ENCODE measurements around the gene LIMCH1.

Gene LIMCH1

DNA sequence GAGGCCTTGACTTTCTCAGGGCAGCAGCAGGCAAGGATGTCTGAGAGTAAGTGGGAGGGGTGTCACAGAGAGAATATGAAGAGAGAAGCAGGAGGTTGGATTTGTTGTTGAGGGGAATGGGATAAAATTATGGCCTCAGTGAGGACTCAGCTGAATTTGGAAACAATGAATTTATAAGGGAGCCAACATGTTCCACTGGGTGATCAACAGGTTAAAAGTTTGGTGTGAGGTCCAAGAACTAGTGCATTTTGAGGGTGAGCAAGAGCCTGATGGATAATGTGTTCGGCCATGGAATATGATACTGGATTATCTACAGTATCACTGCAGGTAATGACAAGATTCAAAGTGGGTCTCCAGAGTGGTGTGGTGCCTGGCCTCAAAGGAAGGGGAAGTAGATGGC, 33.5 kb downstream of the LIMCH1 start:
- DNase-seq (ENCODE audit: low spot score), result no peak

DNA sequence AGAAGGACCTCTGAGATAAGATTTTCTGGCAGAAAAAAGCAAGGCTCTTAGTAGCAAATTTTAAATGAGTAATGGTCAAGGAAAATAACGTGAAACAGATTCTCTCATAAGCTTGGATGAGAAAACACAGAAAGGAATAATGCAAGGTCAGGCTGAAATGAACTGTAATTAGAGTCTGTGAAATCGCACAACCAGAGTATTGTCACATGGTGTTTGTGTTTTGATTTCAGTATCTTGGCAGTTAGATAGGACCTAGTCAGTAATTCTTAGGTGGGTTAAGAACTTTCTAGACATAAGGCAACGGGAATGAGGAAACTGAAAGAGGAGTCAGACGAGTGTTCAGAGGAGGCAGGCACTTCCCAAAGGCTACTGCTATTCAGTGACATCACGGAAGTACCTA, 34.6 kb downstream of the LIMCH1 start:
- no peak for DNase-seq (ENCODE audit: low spot score)

DNA sequence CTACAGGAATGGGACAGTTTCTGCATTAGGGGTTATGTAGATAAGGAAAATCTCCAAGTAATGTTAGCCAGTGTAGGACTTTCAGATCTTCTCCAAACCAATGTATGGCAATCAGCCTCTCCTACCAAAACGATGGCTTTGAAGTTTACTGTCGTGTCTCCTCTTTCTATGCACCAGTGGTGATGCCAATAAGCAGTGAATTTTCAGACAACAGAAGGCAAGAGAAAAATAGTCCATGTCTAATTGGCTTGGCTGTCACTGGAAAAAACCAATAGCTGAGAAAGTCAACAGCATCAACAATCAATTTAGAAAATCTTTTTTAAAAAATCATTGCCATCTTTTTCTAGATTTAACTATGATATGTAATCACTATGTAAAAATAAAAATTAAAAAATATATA, 35.0 kb downstream of the LIMCH1 start:
- no peak for DNase-seq (ENCODE audit: low spot score)

DNA sequence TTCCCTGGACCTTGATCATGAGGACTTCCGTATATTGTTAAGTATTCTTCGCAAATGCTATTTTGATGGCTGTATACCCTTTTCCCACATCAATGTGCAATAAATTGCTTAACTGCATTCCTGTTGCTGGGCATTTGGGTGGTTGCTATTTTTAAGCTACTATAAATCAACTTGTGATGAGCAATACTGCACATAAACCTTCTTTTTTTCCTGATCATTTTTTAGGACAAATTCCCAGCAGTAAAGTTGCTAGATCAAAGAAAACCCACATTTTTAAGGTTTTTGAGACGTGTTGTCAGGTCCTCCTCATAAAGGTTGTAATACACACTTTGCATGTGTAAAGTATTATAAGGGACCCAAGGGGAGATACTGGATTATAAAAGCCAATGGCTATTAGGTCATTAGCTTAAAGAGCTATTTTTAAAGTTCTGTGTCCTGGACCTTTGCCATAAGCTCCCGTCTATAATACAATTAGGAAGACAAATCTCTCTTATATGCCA, 35.6 kb downstream of the LIMCH1 start:
- DNase-seq (ENCODE audit: low spot score), result peak; percentile 28

DNA sequence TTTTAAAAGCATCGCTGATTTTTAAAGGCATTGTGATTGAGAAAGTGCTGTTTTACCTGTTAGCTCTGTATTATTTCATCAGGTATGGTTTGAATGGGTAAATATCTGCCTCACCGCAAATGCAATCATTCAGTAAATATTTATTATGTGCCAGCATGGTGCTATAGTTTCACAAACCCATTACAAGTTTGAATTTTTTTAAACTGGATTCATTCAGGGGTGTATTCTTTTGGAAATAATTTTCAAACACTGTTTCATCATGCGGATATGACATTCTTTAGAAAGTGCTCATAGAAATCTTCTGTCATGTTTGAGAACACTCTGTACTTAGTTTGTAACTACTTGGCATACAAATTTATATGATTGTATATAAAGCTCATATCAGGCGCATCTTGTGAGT, 37.2 kb downstream of the LIMCH1 start:
- DNase-seq (ENCODE audit: low spot score), result no peak

DNA sequence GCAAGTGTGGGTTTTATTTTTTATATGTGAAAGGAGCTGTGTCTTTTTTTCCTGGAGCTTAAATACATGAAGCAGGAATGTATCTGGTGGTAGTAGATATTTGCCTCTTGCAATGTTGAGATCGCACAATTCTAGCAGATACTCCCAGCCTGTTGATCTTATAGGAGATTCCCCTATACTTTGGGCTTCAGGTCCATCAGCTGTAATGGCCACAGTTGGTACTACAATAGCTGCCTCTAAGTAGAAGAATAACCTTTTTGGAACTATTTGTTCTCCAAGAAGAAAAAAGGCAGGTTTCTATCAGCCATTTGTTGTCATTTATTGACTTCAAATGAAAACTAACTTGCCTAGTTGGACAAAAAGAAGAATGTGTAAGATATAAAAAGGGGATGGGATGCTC, 37.7 kb downstream of the LIMCH1 start:
- no peak for DNase-seq (ENCODE audit: low spot score)

DNA sequence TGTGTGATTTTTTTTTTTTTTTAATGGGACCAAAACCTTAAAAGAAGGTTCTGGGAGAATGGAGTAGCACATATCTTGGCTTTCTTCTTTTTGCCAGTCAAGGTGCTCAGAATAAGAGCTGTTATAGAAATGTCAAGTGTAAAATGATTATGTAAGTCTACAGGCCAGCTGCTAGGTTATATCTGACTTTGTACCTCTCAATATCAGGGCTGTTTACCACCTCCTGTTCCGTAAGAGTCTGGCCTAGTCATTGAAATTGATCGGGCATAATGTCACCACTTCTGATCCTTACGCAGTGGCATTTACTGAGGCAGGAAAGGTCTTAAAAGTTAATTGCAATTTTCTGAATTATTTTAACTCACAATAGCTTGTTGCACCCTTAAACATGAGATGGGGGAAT, 41.1 kb downstream of the LIMCH1 start:
- DNase-seq (ENCODE audit: low spot score), result no peak

DNA sequence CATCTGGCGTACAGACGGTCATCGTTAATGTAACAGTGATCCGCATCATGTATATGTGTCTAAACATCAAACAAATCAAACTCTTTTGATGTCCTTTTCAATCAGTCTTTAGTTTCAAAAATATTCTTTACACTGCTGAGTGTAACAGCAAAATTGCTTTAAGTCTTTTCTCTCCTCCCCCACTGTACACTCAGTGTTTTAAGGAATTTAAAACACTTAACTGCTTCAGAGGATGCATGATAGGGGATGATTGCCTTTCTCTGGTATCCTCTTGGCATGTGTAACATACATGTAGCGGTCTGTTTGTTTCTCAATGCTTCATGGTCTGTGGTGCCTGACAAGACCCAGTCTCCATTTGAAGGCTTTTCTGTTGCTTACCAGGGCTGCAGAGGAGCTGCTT, 41.6 kb downstream of the LIMCH1 start:
- no peak for DNase-seq (ENCODE audit: low spot score)

DNA sequence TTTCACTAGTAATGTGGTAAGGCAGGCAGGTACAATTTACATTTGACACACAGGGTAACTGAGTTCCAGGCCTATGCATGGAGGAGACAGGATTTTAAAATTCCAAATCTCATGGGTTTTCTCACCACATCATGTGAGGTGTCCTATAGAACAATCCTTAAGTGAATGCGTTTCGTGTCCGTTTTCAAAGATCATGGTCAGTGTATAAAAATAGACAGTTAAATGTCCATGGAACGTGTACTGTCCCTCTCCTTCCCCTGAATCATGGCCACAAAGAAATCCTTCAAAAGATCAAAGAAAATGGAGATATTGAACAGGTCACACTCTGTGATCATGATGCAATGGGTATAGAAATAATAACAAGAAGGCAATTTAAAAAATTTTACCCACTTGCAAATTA, 42.0 kb downstream of the LIMCH1 start:
- no peak for DNase-seq (ENCODE audit: low spot score)

DNA sequence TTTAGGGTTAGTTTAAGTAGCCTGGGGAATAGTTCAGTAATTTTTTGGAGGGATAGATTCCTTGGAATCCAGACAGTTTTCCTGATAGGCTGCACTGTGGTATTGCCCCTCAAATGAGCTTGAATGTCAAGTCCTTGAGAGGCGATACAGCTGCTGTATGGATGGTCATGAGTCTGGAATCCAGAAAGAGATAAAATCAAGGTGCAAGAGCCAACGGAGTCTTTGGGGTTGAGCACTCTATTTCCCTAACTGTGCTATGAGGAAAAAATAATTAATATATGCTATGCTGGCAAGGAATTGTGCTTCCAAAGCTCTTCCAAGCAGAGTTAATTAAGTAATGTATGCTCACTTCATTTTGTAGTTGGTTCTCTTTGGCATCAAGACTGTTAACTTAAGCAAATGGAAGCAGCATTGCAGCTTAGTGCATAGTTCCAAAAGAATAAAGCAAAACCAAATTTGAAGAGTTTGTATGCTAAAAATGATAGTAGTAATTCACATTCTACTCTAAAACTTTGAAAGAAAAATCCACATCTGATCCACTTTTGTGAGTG, 48.8 kb downstream of the LIMCH1 start:
- no peak for DNase-seq (ENCODE audit: low spot score)

DNA sequence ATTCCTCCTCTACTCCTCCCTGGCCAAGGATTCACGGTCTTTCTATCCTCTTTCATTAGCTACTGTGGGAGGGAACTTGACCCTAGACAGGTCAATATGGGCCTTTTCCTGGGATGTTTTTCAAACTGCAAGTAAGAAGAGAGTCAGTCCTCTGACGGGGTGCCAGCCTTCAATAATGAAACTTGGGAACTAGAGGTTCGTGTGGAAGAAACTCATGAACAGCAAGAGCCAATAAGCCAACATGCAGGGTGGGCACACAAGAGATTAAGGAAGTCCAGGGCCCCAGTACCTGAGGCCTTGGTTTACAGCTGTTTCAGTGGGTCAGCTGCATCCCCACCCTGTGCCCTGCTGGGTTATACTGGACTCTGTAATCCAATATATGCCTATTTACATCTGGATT, 49.3 kb downstream of the LIMCH1 start:
- DNase-seq (ENCODE audit: low spot score), result no peak

DNA sequence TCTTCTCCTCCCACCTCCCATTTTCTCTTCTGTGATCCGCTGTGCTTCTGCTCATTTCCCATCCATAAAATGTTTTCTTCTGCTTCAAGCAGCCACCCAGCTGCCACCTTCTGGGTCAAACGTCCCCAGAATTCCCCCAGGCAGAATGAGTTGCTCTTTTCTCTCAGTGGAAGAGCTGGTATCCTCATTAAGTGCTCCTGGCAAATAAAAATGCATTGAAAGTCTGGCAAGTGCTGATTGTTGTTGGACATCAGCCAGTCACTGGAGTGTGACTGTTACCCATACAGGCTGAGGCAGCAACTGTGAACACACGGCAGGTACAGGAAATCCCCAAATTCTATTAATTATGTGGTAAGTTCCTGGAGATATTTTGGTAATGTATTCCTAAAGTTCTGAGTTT, 52.6 kb downstream of the LIMCH1 start:
- DNase-seq (ENCODE audit: low spot score), result no peak

DNA sequence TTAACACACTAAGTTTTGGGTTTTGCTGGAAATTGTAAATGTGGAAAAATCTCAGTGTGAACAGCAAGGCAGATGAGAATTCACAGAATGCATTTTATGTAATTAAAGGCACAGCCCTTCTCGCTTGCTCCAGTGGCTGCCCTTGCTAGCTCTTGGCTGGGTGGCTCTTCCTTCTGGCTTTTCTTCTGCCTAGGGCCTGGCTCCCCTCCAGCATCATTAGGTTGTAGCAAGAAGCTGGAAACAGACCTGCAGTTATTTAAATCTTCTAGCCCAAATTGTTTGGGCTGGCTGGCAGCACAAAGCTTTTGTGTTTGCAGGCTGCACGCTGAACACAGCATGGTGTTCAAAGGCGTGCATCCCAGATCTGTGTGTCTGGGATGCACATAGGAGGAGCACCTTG, 56.5 kb downstream of the LIMCH1 start:
- DNase-seq (ENCODE audit: low spot score), result no peak

DNA sequence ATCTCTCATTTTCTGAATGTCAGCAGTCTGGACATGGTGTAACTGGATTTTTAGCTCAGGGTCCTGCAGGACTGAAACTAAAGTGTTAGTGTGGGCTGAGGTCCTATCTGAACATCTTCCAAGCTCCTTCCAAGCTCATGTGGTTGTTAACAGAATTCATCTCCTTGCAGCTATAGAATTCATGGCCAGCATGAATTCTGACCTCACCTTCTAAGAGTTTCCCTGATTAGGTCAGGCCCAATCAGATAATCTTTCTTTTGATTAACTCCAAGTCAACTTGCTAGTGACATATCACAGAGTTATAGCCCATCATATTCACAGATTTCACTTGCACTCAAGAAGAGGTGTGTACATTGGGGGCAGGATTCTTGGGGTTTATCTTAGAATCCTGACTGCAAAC, 59.5 kb downstream of the LIMCH1 start:
- no peak for DNase-seq (ENCODE audit: low spot score)

DNA sequence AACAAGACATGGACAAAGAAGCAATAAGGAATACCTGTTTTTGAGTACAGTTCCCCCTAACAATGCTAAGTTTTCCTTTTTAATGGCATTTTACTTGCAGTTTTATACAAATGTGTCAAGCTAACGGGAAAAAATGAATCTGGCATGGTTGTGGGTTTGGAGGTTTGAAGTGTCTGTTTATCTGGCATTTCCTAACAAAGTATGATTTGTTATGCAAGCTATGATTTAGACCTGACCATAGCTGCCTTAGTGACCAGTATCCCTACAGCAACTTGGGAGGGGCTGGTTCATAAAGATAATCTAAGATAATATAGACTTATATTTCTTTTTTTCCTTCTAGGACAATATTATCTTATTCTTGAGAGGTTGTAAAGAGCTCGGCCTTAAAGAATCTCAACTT, 60.6 kb downstream of the LIMCH1 start:
- no peak for DNase-seq (ENCODE audit: low spot score)

DNA sequence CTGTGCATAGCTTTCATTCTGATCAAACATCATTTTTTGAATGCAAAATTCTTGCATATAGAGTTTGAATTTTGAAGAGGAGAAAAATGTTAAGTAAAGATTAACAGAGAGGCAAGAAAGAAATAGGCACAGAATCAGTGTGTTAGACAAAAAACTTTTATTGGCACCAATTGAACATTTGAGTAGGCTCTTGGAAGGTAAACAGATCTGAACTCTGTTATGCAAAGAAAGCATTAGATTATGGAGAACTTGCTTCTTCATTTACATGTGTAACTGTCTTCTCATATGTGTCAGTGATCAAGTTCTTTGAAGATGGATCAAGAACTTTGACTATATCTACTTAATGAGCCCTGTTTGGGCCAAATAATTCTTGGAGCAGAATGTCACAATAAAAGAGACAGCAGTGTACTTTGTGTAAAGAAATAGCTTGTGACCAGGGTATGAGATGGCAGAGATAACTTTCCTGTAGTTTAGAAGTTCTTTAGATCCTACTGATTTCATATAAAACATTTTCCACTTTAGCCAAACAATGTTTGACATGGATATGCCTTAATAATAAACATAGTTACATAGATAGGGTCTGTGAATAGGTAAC, 61.3 kb downstream of the LIMCH1 start:
- no peak for DNase-seq (ENCODE audit: low spot score)

DNA sequence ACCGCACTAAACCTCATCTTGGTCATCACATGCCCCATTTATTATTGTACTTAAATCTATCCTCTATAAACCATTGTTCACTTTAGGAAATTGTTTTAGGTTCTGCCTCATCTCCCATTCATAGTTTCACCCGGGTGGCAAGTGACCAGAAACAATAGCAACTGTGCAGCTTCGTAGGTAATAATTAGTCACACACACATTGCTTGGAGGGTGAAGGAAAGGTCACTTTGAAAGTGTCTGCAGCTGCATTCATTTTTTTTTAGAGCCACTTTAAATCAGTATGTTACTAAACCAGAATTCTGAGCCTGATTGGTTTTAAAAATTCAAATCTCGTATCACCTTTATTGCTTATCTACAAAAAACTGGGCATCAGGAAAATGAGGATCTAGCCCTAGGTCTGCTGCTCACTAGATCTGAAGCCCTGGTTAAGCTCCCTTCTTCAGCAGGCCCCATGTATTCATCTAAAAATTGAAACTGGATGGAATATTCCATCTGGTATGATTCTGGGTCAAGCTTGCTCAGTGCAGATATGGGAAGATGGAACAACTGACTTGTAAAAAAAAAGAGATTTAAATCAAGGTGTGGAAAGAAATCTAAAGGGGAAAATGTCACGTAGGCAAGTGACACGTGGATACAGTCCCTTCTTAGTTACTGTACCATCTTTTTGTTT, 62.4 kb downstream of the LIMCH1 start:
- DNase-seq (ENCODE audit: low spot score), result no peak

DNA sequence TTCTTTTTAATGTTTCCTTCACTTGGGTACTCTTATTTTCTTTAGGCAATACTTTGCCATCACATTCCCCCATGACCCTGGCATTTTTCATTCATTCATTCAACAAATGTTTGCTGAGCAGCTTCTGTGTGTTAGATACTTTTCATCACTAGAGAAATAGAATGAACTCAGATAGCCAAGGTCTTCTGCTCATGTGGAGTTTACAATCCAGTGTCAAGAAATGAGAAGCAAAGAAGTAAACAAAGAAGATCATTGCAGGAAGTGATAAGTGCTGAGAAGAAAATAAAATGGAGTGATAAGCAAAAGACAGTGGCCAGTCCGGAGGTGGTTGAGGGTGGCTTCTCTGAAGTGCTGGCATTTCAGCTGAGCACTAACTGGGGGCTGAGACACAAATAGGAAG, 63.1 kb downstream of the LIMCH1 start:
- DNase-seq (ENCODE audit: low spot score), result no peak

DNA sequence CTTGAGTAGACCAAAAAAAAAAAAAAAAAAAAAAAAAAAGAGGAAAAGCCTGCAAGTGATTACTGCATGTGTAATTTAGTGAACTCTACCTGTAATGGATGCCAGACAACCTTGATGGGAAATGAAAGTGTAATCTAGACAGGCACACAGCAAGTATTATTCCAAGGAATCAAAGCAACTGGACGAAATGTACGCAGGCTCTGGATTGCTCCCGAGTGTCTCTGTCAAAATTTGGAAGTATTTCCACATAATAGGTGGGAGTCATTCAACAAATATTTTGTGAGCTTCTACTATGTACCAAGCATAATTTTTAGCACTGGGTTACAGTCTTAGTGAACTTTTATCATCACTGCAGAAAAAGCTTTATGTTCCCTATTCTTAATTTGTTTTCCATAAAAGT, 64.2 kb downstream of the LIMCH1 start:
- no peak for DNase-seq (ENCODE audit: low spot score)

DNA sequence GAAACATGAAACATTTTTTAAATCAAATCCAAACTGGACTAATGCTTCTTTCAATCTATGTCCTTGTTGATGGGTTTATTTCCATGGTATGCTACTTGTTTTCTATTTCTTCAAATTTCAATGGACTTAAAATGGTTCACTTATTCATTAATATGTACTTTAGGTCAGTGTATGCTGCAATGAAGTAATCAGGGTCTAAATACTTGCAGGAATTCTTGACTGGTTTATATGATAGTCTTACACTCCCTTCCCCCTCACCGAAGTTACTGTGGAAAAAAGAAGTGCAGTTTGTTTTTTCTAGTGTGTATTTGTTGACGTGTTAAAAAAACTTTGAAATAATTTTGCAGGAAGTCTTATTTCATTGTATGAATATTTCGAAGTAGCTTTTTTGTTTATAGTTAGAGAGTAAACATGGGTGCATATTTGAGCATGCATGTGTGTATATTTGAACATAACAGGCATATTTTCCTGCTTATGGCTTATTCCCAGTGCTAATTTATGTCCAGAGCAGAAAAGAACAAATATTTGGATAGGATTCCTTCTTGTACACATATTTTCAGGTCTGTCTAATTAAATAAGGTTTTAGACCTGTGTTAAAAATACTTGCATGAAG, 65.0 kb downstream of the LIMCH1 start:
- no peak for DNase-seq (ENCODE audit: low spot score)

DNA sequence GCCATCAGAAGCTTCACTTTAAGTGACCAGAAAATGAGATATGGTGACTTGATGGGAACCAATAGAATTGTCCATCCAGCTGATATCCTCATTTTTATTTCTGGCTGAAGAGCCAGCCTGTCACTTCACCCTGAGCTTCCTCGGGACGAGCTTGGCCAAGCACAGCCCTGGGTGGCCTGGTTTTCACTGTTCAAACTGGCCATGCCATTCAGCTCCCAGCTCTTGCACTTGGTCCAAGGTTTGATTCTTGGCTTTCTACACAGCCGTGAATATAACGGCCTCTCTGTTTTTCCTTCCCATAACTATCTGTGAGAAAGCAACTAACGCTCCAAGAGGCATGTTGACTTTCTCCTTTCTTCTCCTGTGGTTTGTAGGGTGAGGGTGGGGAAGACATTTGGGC, 71.9 kb downstream of the LIMCH1 start:
- no peak for DNase-seq (ENCODE audit: low spot score)

DNA sequence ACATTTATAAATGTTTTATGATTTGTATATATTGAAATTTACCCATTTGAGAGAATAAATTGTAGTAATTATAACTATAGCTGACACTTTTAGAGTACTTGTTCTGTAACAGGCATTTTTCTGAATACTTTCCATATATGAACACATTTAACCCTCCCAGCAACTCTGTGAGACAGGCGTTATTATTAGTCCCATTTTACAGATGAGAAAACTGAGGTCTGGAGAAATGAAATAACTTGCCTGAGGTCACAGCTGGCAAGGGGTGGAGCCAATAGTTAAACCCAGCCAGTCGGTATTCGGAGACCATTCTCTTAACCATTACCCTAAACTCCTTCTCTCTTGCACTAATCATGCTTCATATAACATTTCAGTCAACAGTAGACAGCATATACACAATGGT, 72.5 kb downstream of the LIMCH1 start:
- no peak for DNase-seq (ENCODE audit: low spot score)

DNA sequence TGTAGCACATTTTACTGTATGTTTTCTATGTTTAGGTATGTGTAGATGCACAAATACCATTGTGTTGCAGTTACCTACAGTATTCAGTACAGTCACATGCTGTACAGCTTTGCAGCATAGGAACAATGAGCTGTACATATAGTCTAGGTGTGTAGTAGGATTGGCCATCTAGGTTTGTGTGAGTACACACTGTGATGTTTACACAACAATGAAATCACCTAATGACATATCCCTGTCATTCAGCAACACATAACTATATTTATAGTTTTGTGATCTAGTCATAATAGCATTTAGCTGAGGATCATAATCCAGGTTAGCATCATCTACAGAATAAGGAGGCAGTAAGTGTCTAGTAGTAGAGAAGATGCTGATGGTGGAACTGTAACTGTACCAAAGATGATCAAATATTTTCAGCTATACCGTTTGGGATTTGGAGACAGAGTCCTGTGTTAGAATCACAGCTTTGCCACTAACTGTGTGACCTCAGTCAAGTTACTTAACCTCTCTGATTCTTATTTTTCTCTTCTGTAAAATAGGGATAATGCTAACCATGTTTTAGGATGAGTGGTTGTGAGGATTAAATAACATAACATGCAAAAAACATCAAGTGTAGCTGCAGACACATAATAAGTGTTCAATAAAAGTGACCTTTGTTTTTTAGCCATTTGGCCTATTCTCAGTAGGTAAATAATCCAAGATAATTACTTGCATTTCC, 73.3 kb downstream of the LIMCH1 start:
- DNase-seq (ENCODE audit: low spot score), result no peak
